Cardiac muscle cell (in vitro differentiated cells and primary cell): ENCODE measurements around the gene GHRHR. TPM values are rescaled to one million over a fixed set of nuclear protein-coding genes. Genes with fewer than 3 reads are reported as not detected.

ENCODE experiments used
- DNase-seq, 2 donors: peaks; one replicate each; pipeline versions ENCODE4 v3.0.0 to v3.0.0-alpha.2; 2010 to 2017; ENCODE audit warnings: low read depth in 1 of 2, low spot score in 1 of 2
- H3K27ac ChIP-seq: fragments of 200-600 bp; sonication (generic); 2 replicates; pipeline ENCODE4 v1.5.1; 2016
- H3K27me3 ChIP-seq: fragments of 200-600 bp; sonication (generic); 2 replicates; pipeline ENCODE4 v1.6.0; 2016; ENCODE audit warnings: control low read depth
- H3K36me3 ChIP-seq: fragments of 200-600 bp; sonication (generic); 2 replicates; pipeline ENCODE4 v1.5.1; 2016; ENCODE audit warnings: control low read depth
- H3K4me1 ChIP-seq: fragments of 200-600 bp; sonication (generic); 2 replicates; pipeline ENCODE4 v1.8.1; 2017; ENCODE audit warnings: low read depth, mild to moderate bottlenecking, mixed run types
- H3K4me3 ChIP-seq: fragments of 200-600 bp; sonication (generic); 2 replicates; pipeline ENCODE4 v1.5.1; 2016; ENCODE audit warnings: mild to moderate bottlenecking
- H3K9me3 ChIP-seq: fragments of 200-600 bp; sonication (generic); 2 replicates; pipeline ENCODE4 v1.5.1; 2017; ENCODE audit warnings: low read depth, mild to moderate bottlenecking, control low read depth
- polyA plus RNA-seq: library from polyadenylated mRNA; unstranded; fragments of >200 nt; fragmentation: Nextera tagmentation; extraction: Ambion mirVana; gene quantifications from 2 replicates; pipeline ENCODE4 v1.2.1, GENCODE V29; 2016
- total RNA-seq: library from RNA; depleted of rRNA; stranded (reverse); fragments of >200 nt; gene quantifications from 2 replicates; pipeline ENCODE4 v1.2.3, GENCODE V29; 2016
- TF ChIP-seq, protein P1 (sequence below): IDR thresholded peaks from 2 replicates; pipeline ENCODE4 v1.5.1; 2012; ENCODE audit warnings: low read depth, mild to moderate bottlenecking, low read length

The GHRHR gene
- total and polyA plus RNA-seq, 2 experiments from 2014 or later, result not detected

DNA sequence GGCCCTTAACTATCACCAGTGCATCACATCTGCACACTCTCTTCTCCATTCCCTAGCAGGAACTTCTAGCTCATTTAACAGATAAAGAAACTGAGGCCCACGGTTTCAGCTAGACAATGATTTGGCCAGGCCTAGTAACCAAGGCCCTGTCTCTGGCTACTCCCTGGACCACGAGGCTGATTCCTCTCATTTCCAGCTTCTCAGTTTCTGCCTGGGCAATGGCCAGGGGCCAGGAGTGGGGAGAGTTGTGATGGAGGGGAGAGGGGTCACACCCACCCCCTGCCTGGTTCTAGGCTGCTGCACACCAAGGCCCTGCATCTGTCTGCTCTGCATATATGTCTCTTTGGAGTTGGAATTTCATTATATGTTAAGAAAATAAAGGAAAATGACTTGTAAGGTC, 38.6 kb upstream of the GHRHR start:
- Histone ChIP-seq H3K4me1 (peaks cover 60% of the 10 kb centered on the region), H3K27me3 (no peaks in the 10 kb centered on the region), H3K36me3 (no peaks in the 10 kb centered on the region), H3K27ac (no peak overlapping the region), H3K9me3 (no peaks in the 10 kb centered on the region), H3K4me3 (no peak overlapping the region)
- TF ChIP-seq, protein P1, sequence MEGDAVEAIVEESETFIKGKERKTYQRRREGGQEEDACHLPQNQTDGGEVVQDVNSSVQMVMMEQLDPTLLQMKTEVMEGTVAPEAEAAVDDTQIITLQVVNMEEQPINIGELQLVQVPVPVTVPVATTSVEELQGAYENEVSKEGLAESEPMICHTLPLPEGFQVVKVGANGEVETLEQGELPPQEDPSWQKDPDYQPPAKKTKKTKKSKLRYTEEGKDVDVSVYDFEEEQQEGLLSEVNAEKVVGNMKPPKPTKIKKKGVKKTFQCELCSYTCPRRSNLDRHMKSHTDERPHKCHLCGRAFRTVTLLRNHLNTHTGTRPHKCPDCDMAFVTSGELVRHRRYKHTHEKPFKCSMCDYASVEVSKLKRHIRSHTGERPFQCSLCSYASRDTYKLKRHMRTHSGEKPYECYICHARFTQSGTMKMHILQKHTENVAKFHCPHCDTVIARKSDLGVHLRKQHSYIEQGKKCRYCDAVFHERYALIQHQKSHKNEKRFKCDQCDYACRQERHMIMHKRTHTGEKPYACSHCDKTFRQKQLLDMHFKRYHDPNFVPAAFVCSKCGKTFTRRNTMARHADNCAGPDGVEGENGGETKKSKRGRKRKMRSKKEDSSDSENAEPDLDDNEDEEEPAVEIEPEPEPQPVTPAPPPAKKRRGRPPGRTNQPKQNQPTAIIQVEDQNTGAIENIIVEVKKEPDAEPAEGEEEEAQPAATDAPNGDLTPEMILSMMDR, result no peak
- no peak for DNase-seq

DNA sequence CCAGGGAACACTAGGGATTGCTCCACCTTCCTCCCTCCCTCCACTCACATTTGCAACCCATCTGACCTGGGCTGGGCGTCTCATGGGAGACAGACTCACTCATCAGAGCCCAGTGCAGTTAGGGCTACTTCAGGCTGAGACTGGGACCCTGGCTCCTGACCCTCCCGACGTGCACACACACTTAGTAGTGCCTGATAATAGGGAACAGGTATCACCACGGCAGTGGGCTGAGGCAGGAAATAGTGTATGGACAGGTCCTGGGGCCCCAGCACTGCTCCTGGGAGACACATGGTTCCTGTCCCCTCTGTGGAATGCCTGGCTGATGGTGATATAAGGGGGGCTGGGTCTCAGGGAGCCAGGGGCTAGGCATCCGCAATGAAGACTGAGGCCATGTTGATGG, 37.8 kb upstream of the GHRHR start:
- TF ChIP-seq, protein P1, result no peak
- Histone ChIP-seq H3K4me1 (peaks cover 58% of the 10 kb centered on the region), H3K4me3 (no peak overlapping the region), H3K27me3 (no peaks in the 10 kb centered on the region), H3K36me3 (no peaks in the 10 kb centered on the region), H3K9me3 (no peaks in the 10 kb centered on the region), H3K27ac (no peak overlapping the region)
- DNase-seq, result no peak

DNA sequence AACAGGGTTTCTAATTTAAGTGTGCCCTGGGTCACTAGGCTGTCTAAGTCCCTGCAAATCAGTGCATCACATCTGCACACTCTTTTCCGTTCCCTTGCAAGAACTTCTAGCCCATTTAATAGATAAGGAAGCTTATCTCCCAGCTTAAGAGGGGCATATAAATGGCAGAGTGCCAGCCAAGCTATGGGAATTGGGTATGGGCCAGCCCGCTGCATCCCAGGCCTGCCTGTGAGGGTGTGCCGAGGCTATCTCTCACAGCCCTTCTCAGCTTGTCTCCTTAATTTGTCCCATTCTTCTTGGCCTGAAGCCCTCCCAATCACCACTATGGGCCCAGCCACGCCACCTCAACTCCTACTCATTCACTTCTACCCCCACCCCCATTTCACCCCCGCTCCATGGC, 37.4 kb upstream of the GHRHR start:
- Histone ChIP-seq H3K27me3 (no peaks in the 10 kb centered on the region), H3K4me3 (no peak overlapping the region), H3K36me3 (no peaks in the 10 kb centered on the region), H3K4me1 (peaks cover 59% of the 10 kb centered on the region), H3K27ac (no peak overlapping the region), H3K9me3 (no peaks in the 10 kb centered on the region)
- TF ChIP-seq, protein P1, result no peak
- DNase-seq, result no peak

DNA sequence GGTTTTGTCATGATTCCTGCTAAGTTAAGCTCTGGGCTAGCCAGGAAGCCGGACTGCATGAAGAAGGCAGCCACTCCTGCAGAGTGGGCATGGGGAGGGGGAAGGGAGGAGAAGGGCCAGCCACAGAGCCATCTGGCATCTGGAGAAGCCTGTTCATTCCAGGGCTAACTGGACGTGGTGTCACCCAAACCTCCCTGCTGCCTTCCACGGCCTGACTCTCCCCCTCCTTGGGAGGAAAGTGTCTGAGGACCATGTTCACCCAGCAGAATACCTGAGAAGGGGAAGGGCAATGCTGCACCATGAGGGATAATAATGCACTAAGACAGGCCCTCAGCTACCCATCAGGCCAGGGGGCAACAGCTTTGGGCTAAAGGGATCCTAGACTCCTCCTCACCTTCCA, 36.7 kb upstream of the GHRHR start:
- no peak overlapping the region for H3K27ac ChIP-seq
- no peak overlapping the region for H3K4me3 ChIP-seq
- TF ChIP-seq, protein P1, result no peak
- H3K9me3 ChIP-seq, result no peaks in the 10 kb centered on the region
- peaks cover 59% of the 10 kb centered on the region for H3K4me1 ChIP-seq
- no peaks in the 10 kb centered on the region for H3K27me3 ChIP-seq
- no peaks in the 10 kb centered on the region for H3K36me3 ChIP-seq
- DNase-seq, result no peak

DNA sequence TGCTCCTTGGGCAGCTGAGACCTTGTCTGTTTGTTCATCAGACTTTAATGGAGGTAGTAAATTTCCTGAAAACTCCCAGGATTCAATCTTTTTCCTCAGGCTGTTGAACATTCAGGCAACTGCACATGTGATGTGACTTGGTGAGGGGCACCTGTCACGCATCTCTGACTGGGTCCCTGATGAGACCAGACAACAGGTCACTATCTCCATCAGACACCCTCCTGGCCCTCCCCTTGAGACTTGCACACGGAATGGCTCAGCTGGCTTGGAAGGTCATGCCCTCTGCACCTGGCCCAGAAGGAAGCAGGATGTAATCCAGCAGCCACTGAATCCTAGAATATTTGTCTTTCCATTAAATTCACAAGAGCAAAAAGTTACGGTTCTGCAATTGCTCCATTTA, 36.2 kb upstream of the GHRHR start:
- DNase-seq, result no peak
- TF ChIP-seq, protein P1, result no peak
- H3K27me3 ChIP-seq, result no peaks in the 10 kb centered on the region
- no peaks in the 10 kb centered on the region for H3K9me3 ChIP-seq
- no peak overlapping the region for H3K4me3 ChIP-seq
- peaks cover 59% of the 10 kb centered on the region for H3K4me1 ChIP-seq
- no peak overlapping the region for H3K27ac ChIP-seq
- H3K36me3 ChIP-seq, result no peaks in the 10 kb centered on the region

DNA sequence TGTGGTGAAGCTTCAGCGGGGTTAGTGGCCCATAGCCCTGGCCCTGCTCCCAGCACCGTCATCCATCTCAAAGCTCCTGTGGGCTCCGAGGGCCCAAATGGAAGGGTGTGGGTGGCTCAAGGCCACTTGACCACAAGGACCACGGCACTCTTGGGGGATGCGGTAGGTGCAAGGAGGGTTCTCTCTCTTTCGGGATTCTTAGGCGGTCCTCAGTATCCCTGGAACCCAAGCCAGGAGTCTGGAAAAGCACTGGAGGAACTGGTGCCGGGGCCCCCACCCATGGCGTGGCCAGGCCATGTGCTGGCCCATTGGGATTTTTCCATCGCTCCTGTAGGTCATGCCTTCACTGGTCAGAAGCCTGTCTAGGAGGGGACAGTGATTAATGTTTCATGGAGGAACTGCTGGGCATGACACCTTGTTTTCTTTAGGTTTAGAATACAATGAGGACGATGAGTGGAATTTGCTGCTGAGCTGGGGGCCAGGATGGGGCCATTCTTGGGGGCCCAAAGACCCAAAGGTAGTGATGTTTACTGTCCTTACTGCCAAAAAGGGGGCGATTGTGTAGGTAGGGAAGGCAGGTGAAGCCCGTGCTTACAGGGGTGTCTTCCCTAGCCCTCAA, 35.4 kb upstream of the GHRHR start:
- no peak for DNase-seq
- Histone ChIP-seq H3K27ac (no peak overlapping the region), H3K36me3 (no peaks in the 10 kb centered on the region), H3K9me3 (no peaks in the 10 kb centered on the region), H3K4me1 (peaks cover 54% of the 10 kb centered on the region), H3K4me3 (no peak overlapping the region), H3K27me3 (no peaks in the 10 kb centered on the region)
- TF ChIP-seq, protein P1, result no peak
